A673 (cell line): Measurements from ENCODE around the gene ZNF385B.

Experiments used
- EZH2 ChIP-seq: fragments of 200-600 bp; sonication (generic); IDR thresholded peaks from 2 replicates; pipeline ENCODE4 v1.6.1; 2017; ENCODE audit warnings: borderline replicate concordance, low read depth, mild to moderate bottlenecking, mixed read lengths, antibody characterized with exemption, low read length; ENCODE audit not compliant: poor library complexity, severe bottlenecking
- TF ChIP-seq, protein P1 (sequence below): fragments of 300-800, 200-600 bp; sonication (generic); conservative IDR thresholded peaks from 2 replicates; pipeline ENCODE4 v1.5.1; 2017; ENCODE audit warnings: low read depth, mild to moderate bottlenecking, antibody characterized with exemption, low read length, moderate library complexity, mixed read lengths

DNA sequence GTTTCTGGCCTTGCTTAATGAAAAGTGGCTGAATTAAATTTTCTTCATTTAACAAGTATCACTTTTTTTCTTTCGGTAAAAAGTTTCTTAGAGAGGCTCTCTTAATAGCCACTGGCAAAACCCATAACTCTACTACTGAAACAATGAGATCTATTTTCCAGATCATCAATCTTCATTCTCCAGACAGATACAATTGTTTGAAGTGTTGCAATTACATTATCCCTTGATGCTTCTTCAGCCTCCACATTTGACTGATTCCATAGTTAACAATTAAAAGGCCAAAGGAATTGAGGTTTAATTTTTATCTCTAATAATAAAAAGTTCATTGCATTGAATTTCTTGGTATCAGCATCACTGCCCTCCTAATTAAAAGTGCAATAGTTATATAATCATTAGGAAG, 176.3 kb downstream of the ZNF385B start:
- TF ChIP-seq, protein P1, sequence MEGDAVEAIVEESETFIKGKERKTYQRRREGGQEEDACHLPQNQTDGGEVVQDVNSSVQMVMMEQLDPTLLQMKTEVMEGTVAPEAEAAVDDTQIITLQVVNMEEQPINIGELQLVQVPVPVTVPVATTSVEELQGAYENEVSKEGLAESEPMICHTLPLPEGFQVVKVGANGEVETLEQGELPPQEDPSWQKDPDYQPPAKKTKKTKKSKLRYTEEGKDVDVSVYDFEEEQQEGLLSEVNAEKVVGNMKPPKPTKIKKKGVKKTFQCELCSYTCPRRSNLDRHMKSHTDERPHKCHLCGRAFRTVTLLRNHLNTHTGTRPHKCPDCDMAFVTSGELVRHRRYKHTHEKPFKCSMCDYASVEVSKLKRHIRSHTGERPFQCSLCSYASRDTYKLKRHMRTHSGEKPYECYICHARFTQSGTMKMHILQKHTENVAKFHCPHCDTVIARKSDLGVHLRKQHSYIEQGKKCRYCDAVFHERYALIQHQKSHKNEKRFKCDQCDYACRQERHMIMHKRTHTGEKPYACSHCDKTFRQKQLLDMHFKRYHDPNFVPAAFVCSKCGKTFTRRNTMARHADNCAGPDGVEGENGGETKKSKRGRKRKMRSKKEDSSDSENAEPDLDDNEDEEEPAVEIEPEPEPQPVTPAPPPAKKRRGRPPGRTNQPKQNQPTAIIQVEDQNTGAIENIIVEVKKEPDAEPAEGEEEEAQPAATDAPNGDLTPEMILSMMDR, result no peak
- no peak for TF ChIP-seq EZH2
